ENCODE measurements around the gene RTEL1. TPM values are rescaled to one million over a fixed set of nuclear protein-coding genes. Genes with fewer than 3 reads are reported as not detected.

The RTEL1 gene
- total and polyA plus RNA-seq, 9 of the 15 experiments (the other 6 are each of a cell fraction or from before 2014, with no cell fraction given) = 0.36 to 61.0 (median 17.9) TPM

- peaks cover 81% of the 10 kb centered on the region; the same call in 2 of the 3 replicates for H3K36me3 ChIP-seq (ENCODE audit: control insufficient read depth, insufficient read depth, low read length)
- ChIA-PET POLR2A (interaction anchor here (0.6 kb wide), 1 partner anchor 576 kb away, joined by 4 read pairs; no protein-coding TSS in a partner anchor), CTCF (ENCODE audit: low intra/inter-chr PET ratio) (no interaction called here)
- no TSS peak for BruUV-seq (replicated peaks)
- H3K79me2 ChIP-seq (ENCODE audit: control insufficient read depth, insufficient read depth, low read length) = no peaks in the 10 kb centered on the region
- H3K27me3 ChIP-seq (ENCODE audit: control insufficient read depth in 2 of 2, insufficient read depth in 2 of 2, low read length in 2 of 2) = no peaks in the 10 kb centered on the region
- WGBS (ENCODE audit: insufficient coverage, low coverage, missing lambda C conversion rate) = 83% methylated on average over 25 of the region's 38 CpGs
- intact Hi-C loops (cut with micrococcal nuclease) (no loop called here), in situ Hi-C loops (cut with MboI) (no loop called here)
- no peaks in the 10 kb centered on the region for H3K9me3 ChIP-seq (replicated peaks; ENCODE audit: control insufficient read depth, insufficient read depth, low read depth, low read length)
- FAIRE-seq = no peak
- no peaks in the 10 kb centered on the region for H4K20me1 ChIP-seq (replicated peaks; ENCODE audit: control insufficient read depth, insufficient read depth, low read length)
- no peak overlapping the region for H3K4me2 ChIP-seq (ENCODE audit: insufficient read depth, low read length)
- no peak for DNase-seq (ENCODE audit: extremely low read depth in 1 of 4, low spot score in 3 of 4)
- H3K4me1 ChIP-seq (replicated peaks in 1 of 2; ENCODE audit: control insufficient read depth in 2 of 2, insufficient read depth in 2 of 2, low read length in 2 of 2) = peaks cover 0 to 31% of the 10 kb centered on the region in 2 experiments; a peak in 2 of 5 replicates
- peak overlapping the region in 1 of 2 experiments; percentile 35; a peak in 1 of 4 replicates for H3K9ac ChIP-seq (ENCODE audit: insufficient read depth in 1 of 2, low read depth in 2 of 2, low read length in 2 of 2)
- no peak for ATAC-seq
- H3K27ac ChIP-seq (ENCODE audit: extremely low read depth, low read depth, low read length) = no peak overlapping the region
- TF ChIP-seq RFX1 (IDR thresholded peaks at IDR 0.05) = no peak
- peak; percentile 55 for TF ChIP-seq POLR2G (IDR thresholded peaks at IDR 0.05; ENCODE audit: low read depth, low read length)
- no peak for TF ChIP-seq DIDO1 (tag; IDR thresholded peaks at IDR 0.05; ENCODE audit: low read depth)
- peak; percentile 29; the same call in 1 of the 2 replicates for TF ChIP-seq TEAD4 (IDR thresholded peaks at IDR 0.05; ENCODE audit: low read length)
- TF ChIP-seq TEAD4 (CRISPR knock-in tag; IDR thresholded peaks at IDR 0.05; ENCODE audit: borderline replicate concordance) = no peak
- peak; percentile 74 for TF ChIP-seq EGR1 (conservative IDR thresholded peaks at IDR 0.05)
- TF ChIP-seq RBM22 (IDR thresholded peaks at IDR 0.05; ENCODE audit: low read depth, low read length, poor library complexity, severe bottlenecking) = peak; percentile 24
- no peak overlapping the region for H3K4me3 ChIP-seq
- no peaks in the 10 kb centered on the region for H3K9me1 ChIP-seq (ENCODE audit: control insufficient read depth, insufficient read depth, low read length)
- H2AFZ ChIP-seq (ENCODE audit: low read depth, low read length) = no peak overlapping the region
Measured at GRCh38 chr20:63678667-63679465, 20.8 kb downstream of the RTEL1 start.
